Neural progenitor cell (in vitro differentiated cells): ENCODE data around the gene CA12.

ENCODE experiments used
- EZH2 ChIP-seq: fragments of 200-600 bp; sonication (generic); IDR thresholded peaks from 2 replicates; pipeline ENCODE4 v1.6.1; 2017; ENCODE audit warnings: antibody characterized with exemption, mild to moderate bottlenecking, moderate library complexity
- EZH2phosphoT487 ChIP-seq: fragments of 200-600 bp; sonication (generic); IDR thresholded peaks from 2 replicates; pipeline ENCODE4 v1.6.1; 2017; ENCODE audit warnings: antibody characterized with exemption
- TF ChIP-seq, protein P1 (sequence below): fragments of 200-600 bp; sonication (generic); IDR thresholded peaks from 2 replicates; pipeline ENCODE4 v1.5.1; 2017; ENCODE audit warnings: antibody characterized with exemption, mild to moderate bottlenecking

DNA sequence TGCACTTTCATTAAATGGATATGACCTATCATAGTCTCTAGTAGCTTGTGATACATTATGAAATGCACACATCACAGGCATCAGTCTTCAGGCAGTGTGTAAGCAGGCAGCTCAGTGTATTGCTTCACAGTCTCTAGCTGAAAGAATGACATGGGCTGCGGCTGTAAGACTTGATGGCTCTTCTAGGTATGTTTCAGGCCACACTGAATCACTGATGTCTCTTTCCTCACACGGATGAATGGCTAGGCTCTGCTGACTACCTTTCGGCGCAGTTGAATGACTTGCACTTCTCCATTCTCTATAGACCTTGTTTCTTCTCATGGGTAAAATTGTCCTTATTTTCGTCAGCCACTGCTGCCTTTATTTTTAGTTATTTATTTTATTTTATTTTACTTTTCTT is 88.9 kb downstream of the CA12 start:
- TF ChIP-seq, protein P1, sequence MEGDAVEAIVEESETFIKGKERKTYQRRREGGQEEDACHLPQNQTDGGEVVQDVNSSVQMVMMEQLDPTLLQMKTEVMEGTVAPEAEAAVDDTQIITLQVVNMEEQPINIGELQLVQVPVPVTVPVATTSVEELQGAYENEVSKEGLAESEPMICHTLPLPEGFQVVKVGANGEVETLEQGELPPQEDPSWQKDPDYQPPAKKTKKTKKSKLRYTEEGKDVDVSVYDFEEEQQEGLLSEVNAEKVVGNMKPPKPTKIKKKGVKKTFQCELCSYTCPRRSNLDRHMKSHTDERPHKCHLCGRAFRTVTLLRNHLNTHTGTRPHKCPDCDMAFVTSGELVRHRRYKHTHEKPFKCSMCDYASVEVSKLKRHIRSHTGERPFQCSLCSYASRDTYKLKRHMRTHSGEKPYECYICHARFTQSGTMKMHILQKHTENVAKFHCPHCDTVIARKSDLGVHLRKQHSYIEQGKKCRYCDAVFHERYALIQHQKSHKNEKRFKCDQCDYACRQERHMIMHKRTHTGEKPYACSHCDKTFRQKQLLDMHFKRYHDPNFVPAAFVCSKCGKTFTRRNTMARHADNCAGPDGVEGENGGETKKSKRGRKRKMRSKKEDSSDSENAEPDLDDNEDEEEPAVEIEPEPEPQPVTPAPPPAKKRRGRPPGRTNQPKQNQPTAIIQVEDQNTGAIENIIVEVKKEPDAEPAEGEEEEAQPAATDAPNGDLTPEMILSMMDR: no peak
- TF ChIP-seq EZH2 (no peak), EZH2phosphoT487 (no peak)
